ENCODE measurements around the gene NMD3. TPM values are rescaled to one million over a fixed set of nuclear protein-coding genes. Genes with fewer than 3 reads are reported as not detected.

NMD3 gene
- total RNA-seq, 1 experiment from 2014 or later: 55.6 TPM

DNA sequence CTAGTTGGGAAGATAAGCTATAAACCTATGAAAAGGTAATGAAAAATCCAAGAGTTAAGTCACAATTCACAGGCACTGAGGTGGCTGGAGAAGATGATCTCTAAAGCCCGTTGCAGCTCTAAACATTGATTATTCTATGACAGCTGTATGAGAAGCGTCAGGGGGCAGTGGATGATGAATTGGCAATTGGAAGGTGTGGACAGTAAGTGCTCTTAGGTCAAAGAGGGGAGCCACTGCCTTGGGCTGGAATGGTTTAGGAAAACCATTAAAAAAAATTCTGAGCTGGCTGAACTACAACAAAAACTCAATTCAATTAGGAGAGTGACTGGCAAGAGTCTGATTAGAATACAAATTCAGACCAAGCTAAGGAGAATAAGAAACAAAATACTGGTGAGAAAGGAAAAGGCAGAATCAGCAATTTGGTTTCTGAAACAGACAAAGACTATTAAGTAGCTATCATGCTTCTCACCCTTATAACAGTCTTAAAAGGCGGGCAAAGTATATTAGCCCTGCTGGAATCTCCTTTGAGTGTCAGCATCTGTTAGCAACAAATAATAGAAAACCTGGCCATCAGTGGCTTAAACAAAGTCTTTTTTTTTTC is 8.8 kb upstream of the NMD3 start:
- H3K23me2 ChIP-seq (ENCODE audit: insufficient read length, low read depth, low read length, poor library complexity, severe bottlenecking): no peaks in the 10 kb centered on the region
- no peaks in the 10 kb centered on the region for H3K27me3 ChIP-seq (ENCODE audit: insufficient read depth, low read length)
- no peak overlapping the region for H3K18ac ChIP-seq (ENCODE audit: insufficient read length, low read depth, low read length)
- no peak overlapping the region for H3K9ac ChIP-seq (ENCODE audit: extremely low read depth, insufficient read length, low read length)
- Mint-ChIP-seq H3K4me3 (no peak overlapping the region), H3K27me3 (ENCODE audit: low read depth) (no peaks in the 10 kb centered on the region; the same call in 1 of the 2 replicates), H3K4me1 (peaks cover 4 to 12% of the 10 kb centered on the region in 2 experiments; a peak in 1 of 4 replicates), H3K9me3 (no peaks in the 10 kb centered on the region), H3K36me3 (ENCODE audit: insufficient read depth in 1 of 3, low read depth in 3 of 3) (no peaks in the 10 kb centered on the region), H3K27ac (no peak overlapping the region)
- no peaks in the 10 kb centered on the region for H3K9me3 ChIP-seq (ENCODE audit: control insufficient read depth, low read depth, low read length)
- H2AFZ ChIP-seq (ENCODE audit: low read length): no peak overlapping the region
- no peak overlapping the region for H3T11ph ChIP-seq (ENCODE audit: low read length)
- H4K8ac ChIP-seq (replicated peaks; ENCODE audit: insufficient read length, low read depth, low read length): no peak overlapping the region
- no peak overlapping the region for H2BK12ac ChIP-seq (ENCODE audit: insufficient read length, low read depth, low read length)
- H2AK5ac ChIP-seq (ENCODE audit: insufficient read length, low read length): no peak overlapping the region
- no peak overlapping the region for H3K14ac ChIP-seq (ENCODE audit: insufficient read depth, low read length)
- H2BK15ac ChIP-seq (ENCODE audit: low read depth, low read length): no peak overlapping the region
- H3K27ac ChIP-seq (ENCODE audit: insufficient read length, low read depth, low read length): no peak overlapping the region
- TF ChIP-seq, protein P1, sequence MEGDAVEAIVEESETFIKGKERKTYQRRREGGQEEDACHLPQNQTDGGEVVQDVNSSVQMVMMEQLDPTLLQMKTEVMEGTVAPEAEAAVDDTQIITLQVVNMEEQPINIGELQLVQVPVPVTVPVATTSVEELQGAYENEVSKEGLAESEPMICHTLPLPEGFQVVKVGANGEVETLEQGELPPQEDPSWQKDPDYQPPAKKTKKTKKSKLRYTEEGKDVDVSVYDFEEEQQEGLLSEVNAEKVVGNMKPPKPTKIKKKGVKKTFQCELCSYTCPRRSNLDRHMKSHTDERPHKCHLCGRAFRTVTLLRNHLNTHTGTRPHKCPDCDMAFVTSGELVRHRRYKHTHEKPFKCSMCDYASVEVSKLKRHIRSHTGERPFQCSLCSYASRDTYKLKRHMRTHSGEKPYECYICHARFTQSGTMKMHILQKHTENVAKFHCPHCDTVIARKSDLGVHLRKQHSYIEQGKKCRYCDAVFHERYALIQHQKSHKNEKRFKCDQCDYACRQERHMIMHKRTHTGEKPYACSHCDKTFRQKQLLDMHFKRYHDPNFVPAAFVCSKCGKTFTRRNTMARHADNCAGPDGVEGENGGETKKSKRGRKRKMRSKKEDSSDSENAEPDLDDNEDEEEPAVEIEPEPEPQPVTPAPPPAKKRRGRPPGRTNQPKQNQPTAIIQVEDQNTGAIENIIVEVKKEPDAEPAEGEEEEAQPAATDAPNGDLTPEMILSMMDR (conservative IDR thresholded peaks at IDR 0.05): no peak
- no peak overlapping the region for H2BK120ac ChIP-seq (ENCODE audit: low read depth, low read length, poor library complexity, severe bottlenecking)
- H3K4me1 ChIP-seq (ENCODE audit: insufficient read depth, low read length): no peaks in the 10 kb centered on the region; the same call in 1 of the 2 replicates
- no CpG with 5 or more reads among the region's 3 CpGs for WGBS (ENCODE audit: extremely low coverage, insufficient read length, low lambda C conversion rate)
- H4K5ac ChIP-seq (ENCODE audit: insufficient read length, low read depth, low read length): no peak overlapping the region
- no peak overlapping the region for H3K4ac ChIP-seq (ENCODE audit: low read depth, low read length)
- H3K23ac ChIP-seq (ENCODE audit: insufficient read length, low read depth, low read length): no peak overlapping the region
- no peak overlapping the region for H4K91ac ChIP-seq (ENCODE audit: insufficient read length, low read depth, low read length)
- no peaks in the 10 kb centered on the region for H3K79me1 ChIP-seq (ENCODE audit: insufficient read depth, low read depth, low read length, poor library complexity, severe bottlenecking)
- H2BK20ac ChIP-seq (ENCODE audit: low read depth, low read length, poor library complexity, severe bottlenecking): no peak overlapping the region
- no peak overlapping the region for H2BK5ac ChIP-seq (ENCODE audit: insufficient read length, low read length)
- no peak for DNase-seq
- no peaks in the 10 kb centered on the region for H4K20me1 ChIP-seq (ENCODE audit: control insufficient read depth, insufficient read depth, insufficient read length)
- no peak overlapping the region for H3K56ac ChIP-seq (ENCODE audit: insufficient read length, low read depth, low read length)
- no peaks in the 10 kb centered on the region for H3K79me2 ChIP-seq (ENCODE audit: insufficient read depth, low read length)
- no peak overlapping the region for H3K4me2 ChIP-seq (ENCODE audit: insufficient read depth, insufficient read length, low read length)
